Measurements from ENCODE around the gene CNOT1.
"Not testable (repeated sequence)": the region's sequence is repeated elsewhere in the genome, so short reads cannot be mapped to it uniquely, and the experiment has no call there.

Gene CNOT1

DNA sequence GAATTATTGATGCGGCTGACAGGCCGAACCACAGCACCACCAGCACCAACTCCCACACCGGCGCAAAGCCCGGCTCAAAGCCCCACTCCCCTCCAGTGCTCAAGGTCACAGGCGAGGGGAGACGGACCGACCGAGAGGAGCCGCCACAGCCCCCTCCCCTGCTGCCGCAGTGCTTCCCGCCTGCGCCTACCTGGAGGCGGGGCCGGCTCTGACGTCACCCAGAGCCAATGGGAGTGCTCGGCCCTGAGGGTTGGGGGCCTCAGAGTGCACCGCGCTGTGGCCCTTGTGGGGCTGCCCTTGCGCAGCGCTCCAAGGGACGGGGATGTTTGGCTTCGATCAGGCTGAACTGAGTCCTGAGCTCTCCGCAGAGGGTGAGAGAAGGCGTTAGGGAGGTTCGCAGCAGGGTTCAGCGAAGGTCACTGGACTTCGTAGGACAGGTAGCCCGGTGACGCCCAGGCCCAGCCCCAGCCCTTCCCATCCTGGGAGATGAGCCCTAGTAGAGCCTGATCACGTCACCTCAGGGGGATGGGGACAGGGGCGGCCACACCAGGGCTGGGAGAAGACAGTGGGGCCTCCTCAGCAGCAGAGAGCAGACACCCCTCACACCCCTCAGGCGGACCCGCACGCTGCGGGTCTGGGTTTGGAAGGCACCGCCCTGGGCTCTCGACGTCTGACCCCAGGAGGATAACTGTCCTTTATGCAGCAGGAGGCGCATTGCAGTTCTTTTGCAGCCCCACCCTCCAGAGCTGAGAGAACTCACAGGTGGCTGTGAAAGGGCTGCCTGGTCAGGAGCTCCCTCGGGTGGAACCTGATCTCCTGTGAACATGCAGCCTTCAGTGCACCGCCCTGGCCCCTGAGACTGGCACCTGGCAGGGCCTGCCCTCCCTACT, 128.1 kb downstream of the CNOT1 start:
- peak in 2 of 5 donors; percentile 39 to 43 for DNase-seq

DNA sequence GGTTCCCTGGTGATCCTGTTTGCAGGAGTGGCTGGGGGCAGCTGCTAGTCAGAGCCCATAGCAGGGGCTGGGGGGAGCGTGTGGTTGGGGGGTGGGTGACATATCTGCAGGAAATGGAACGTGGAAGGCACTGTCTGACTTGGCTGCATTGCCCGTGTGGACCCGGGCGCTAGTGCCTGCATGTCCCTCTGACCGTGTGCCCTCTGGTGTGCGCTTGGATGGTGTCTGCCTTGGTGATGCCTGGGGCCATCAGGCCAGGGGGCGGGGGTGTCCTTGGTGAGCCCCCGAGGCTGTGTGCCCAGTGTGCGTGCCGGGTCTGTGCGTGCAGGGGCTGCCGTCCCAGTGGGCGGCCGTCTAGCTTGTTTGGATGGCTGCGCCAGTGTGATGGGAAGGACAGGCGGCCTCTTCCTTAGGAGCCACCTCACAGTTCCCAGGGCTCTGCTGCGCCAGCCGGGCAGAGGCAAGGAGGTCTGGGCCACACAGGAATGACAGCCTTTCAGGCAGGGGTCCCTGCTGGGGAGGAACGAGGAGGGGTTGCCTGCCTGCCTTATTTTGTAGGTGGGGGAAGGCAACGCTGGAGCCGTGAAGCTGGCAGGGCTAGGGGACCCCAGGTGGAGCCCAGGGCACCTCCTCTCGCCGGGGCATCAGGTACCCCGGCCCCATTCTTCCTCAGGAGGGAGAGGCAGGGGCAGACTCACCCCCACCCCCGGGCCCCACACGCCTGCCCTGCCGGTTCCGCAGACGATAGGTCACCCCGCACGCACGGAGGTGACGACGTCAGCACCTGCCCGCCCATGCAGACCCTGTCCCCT, 129.0 kb downstream of the CNOT1 start:
- DNase-seq = no peak

DNA sequence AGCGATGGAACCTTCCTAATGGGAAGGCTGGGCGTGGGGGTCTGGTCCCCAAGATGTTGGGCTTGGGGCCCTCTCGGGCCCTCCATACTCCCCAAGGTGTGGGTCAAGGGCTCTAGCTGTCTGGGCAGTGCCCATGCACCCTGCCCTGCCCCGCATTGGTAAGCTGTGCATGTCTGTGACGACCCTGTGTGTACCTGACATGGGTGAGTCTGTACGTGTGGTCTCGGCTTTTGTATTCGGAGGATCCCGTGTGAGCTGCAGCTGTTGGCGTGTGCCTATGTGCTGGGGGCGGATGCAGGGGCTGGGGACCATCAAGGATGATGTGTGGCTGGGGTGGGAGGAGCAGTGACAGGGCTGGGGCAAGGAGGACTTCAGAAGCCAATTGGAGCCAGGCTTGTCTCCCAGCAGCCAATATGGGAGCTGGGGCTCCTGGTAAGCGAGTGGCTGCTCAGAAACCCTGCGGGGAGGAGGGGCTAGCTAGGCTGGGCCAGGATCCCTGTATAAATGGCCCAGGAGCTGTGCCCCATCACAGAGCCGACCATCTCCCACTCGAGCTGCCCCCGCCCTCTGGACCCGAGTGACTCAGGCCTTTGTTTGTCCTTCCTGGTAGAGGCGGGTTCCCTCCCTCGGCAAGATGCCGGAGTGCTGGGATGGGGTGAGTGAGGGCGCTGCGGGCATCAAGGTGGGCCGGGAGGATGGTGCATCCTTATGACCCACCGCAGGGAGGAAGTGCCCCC, 129.8 kb downstream of the CNOT1 start, which contains the start of gene NDRG4:
Gene NDRG4 (plus strand): TSS at position 529 of the 737 bp plus-strand sequence. CDS start 106 bp downstream, at position 635.
- DNase-seq = peak in 1 of 5 donors; percentile 32

DNA sequence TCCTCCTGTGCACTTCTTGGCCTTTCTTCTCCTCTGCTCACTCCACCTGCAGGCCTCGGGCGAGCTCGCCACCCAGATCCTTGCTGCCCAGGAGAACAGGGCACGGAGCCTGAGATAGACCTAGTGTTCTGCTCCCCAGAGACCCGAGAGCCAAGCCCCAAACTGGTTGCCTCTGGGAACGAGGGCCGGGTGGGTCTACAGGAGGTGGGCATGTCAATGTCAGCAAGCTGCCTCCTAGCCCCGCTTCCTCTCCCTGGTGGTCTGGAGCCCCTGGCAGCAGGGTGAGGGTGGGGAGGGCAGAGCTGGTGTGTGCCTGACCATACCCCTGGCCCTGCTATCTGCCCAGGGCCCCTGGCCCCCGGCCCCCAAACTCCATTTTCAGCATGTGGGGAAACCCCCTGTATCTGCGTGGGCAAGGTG, 130.5 kb downstream of the CNOT1 start:
- no peak for DNase-seq

DNA sequence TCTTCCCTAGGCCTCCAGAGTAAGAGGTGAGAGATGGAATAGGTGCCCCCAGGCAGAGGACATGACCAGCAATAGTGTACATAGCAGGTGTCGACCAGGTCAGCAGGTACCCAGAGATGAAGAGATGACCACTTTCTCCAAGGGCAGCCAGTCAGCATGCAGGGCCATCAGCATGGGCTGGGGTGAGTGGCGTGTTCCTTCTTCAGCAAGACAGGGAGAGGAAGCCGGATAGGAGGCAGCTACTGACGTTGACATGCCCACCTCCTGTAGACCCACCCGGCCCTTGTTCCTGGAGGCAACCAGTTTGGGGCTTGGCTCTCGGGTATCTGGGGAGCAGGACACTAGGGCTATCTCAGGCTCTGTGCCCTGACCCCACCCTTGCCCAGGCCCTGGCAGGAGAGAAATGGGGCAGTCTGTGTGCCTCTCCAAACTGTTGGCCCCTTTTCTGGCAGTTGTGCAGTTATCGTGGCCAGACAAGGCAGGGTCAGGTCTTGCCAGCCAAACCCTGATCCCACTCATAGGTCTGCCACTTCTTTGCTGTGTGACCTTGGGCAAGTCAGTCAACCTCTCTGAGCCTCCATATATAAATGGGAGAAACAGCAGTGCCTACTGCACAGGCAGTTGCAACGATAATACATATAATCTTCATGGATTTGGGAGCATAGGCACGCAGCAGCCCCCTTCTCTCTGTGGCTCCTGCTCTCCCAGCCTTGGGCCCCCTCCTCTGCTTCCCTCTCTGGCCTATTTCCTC, 131.1 kb downstream of the CNOT1 start:
- DNase-seq = no peak

DNA sequence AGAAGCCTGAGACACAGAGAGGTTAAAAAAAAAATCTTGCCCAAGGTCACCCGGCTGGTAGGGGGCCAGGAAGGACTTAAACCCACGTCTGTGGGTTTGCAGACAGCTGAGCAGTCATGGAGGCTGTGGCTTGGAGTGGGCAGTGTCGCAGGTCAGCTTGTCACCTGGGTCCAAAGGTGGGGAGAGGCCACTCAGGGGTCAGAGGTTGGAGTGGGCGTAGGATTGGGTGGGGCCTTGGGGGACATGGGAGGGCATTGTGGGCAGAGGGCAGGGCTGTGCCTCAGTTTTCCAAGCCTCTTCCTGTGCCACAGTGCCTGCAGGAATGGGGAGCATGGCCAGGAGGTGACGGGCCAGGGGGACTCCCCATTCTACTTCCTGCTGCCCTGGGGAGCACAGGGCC, 131.7 kb downstream of the CNOT1 start:
- DNase-seq = no peak

DNA sequence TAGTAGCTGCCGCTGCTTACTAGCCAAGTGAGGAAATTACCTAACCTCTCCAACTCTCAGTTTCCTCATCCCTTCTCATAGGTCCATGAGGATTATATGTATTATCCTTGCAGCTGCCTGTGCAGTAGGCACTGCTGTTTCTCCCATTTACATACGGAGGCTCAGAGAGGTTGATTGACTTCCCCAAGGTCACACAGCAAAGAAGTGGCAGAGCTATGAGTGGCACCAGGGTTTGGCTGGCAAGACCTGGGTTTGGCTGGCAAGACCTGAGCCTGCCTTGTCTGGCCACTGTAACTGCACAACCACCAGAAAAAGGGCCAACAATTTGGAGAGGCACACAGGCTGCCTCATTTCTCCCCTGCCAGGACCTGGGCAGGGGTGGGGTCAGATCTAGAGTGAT, 132.2 kb downstream of the CNOT1 start:
- no peak for DNase-seq

DNA sequence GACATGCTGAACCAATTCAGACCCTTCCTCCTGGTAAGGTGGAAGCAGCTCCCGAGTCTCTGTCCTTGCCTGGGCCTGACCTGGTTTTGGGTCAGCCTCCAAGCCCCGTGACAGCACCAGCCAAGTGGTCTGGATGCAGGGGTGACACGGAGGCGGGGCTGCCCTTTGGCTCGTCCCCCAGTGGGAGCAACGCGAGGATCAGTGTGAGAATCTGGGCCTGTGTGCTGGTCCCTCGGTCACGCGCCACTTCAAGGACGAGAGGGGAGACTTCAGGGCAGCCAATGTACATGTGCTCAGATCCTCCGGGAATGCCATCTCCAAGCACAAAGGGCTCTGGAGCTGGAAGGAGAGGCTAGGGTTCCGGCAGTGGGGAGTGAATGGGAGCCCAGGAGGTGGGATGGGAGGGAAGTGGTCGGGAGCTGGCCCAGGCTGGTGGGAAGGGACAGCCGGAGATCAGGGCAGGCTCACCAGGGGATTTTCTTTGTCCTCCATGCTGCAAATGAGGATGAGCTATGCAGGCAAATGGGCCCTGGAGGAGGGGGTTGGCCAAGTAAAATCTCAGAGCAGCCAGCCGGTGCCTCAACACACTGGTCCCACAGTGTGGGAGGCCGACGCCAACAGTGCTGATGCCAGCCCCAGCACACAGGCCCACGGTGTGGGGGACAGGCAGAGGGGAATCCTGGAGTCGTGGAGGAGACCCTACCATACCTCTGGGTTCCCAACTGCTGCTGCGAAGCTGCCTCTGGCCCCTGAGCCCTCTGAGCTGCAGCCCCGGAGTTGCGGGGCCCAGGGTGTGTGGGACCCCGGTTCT, 133.9 kb downstream of the CNOT1 start:
- DNase-seq = no peak

DNA sequence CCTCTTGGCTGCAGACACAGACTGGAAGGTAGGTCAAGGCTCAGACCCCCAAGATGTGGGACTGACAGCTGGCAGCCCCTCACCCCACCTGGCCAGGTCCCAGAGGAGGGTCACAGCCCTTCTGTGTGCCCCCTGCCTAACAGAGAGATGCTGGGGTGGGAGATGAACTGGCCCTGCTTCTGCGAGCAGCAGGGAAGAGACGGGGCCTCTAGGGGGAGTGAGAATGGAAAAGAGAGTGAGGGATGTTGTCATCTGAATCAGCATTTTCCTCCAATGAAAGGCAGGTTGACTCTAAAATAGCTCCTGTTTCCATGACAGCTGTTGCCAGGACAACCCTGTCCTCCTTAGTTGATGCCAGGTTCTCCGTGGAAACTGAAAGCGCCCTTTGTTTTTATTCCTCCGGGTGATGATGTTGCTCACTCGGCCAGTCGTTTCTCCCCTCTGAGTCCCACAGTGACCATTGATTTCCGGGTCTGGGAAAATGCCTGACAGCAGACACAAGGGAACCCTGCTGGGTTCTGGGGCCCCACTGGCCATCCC, 134.6 kb downstream of the CNOT1 start:
- peak in 3 of 5 donors; percentile 43 to 74 (median 56) for DNase-seq

DNA sequence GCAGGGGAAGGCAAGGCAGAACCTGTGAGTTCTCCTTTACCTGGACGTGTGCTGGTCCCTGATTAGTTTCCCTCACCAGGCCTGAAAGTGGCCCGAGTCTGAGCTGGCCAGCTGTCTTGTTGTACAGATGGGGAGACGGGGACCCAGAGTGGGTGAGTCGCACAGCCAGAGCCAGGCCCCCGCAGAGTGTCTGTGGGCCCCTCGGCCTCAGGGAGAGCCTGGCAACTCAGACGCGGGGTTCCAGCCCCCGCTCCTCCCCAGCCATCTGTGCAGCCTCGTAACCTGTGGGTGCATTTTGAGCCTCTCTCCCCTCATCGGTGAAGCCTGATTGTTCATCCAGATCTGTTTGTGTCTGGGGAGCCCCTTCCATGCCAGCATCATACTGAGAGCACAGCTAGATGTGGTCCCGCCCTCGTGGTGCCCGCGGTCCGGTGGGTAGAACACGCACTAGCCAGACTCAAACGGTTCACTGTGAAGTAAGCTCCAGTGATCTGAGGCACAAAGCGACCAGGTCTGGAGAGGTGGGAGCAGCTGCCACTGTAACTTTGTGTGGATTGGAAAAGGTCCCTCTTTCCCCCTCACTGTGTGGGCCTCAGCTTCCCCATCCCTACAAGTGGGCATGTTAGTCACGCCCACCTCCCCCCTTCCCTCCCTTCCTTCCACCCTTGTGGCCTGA, 135.7 kb downstream of the CNOT1 start:
- no peak for DNase-seq

DNA sequence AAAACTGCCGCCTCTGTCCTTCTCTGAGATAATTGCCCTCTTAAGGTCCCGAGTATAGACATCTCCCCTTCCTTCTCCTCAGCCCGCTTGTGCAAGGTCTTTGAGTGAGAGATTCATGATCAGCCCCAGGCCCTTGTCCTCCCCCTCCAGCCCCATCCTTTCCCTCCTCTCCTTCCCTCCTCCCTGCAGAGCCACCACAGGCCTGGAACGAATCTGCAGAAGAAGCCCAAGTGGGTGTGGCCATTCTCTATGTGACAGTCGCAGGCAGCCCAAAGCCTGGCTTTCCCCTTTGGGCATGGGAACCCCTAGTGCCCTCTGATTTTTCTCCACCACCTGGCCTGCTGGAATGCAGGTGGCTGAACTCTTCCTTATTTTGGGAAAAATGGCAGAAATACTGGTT, 136.9 kb downstream of the CNOT1 start:
- no peak for DNase-seq

DNA sequence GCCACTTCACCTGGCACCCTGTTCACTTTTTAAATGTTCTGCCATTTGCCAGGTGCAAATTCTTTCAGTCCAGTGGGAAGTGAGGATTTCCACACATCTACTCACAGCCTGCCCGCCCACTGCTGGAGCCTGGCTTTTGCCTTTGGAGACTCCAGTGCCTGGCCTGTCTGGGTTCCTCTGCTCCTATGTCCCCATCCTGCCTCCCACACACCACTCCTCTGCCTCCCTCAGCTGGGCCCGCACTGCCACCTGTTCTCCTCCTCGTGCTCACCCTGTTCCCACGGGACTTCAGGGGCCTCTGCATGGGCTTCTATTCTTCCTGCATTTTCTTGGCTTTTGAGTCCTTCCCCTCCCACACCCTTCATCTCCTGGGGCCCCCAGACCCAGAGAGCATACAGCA, 137.6 kb downstream of the CNOT1 start:
- no peak for DNase-seq

DNA sequence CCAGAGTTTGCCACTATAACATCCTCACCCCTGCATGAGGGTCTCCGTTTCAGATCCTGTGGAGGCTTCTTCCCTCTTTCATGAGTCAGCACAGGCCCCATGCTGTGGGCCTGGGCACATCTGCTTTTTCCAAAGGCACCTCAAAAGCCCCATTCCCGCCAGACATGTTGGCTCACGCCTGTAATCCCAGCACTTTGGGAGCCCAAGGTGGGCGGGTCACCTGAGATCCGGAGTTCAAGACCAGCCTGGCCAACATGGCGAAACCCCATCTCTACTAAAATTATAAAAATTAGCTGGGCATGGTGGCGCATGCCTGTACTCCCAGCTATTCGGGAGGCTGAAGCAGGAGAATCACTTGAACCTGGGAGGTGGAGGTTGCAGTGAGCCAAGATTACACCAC, 139.1 kb downstream of the CNOT1 start:
- not testable (repeated sequence) for DNase-seq

DNA sequence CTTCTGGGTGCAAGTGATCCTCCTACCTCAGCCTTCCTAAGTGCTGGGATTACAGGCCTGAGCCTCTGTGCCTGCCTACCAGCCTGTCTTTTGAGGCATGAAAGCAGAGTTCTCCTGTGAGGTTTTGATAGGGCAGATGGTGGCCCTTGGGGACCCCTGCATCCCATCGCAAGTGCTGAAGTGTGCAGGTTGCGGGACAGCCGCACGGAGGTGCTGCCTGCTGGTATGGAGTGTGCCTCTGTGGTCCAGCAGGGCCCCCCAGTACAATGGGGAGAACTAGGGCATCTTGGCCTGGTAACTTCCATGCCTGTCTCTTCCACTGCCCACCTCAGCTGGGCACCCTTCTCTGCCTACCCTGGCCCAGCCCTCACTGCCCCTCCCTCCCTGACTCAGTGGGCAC, 139.6 kb downstream of the CNOT1 start:
- DNase-seq = no peak

DNA sequence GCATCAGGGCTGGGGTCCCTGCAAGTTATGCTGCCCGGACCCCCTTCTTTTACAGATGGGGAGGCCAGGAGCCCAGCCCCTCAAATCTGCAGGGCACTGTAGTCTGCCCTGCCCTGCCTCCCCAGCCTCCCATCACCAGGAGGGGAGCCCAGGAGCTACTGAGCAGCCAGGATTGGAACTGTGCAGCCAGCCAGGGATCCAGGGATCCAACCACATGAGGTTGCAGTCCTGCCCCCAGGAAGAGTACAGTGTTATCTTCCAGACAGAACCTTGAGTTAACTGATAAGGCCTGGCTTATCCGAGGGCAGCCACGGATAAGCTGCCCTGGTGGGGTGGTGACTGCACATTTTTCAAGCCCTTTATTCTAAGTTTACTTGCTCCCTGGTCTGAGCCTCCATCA, 141.1 kb downstream of the CNOT1 start:
- no peak for DNase-seq

DNA sequence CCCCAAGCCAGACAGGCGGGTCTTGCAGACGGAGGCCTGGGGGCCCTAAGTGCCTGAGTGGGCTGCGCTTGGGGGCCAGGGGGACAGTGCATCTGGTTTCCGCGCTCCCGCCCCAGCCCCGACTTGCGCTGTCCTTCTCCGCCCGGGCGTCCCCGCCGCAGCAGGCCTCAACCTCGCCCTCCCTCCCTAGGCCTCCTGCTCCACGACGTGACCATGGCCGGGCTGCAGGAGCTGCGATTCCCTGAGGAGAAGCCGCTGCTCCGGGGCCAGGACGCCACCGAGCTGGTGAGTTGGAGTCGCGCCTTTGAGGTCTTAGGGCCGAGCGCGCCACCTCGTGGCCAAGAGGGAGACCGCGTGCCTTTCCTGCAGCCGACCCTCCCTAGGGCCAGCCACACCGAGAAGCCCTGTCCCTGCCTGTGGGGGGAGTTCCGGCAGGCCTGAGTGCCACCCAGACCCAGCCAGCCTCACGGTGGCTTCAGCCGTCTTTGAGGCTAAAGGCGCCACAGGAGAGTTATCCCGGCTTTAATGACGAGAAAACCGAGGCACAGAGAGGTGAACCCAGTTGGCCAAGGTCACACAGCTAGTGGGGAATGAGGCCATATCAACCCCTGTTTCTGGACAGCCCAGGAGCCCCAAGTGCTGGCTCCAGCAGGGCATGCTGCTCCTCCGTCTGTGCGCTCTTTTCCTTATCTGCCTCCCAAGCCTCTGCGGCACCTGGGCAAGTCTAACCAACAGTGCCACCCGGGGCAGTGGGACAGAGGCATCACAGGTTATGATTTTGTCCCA, 141.9 kb downstream of the CNOT1 start:
- peak; percentile 47 to 62 (median 58) for DNase-seq

DNA sequence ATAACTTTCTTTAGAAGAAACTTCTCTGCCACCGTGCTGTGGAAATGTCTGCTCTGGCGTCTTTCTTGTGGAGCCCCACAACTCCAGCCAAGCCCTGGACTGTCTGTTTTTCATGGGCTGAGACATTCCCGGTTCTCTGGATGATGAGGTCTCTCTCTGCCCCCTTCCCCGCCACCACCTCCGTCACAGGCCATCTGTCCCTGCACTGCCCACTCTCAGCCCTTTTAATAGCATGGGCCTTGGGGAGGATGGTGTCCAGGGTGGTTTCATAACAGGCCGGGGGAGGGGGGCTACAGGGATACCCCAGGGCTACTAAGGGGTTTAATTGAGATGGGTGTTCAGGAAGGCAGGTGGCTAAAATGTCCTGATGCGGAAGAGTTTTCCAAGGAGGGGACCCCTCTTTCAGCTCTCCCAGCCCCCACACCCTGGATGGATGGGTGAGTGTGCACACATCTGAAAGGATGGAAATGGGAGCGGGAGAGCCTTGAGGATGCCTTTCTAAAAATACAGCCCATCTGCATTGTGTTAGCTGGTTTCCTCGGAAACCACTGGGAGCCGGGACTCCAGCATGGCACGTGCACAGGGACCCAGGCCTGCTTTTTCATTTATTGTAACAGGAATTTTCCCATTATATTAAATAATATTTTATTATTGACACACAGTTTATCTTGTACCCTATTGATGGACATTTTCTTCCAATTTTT, 144.3 kb downstream of the CNOT1 start:
- no peak for DNase-seq

DNA sequence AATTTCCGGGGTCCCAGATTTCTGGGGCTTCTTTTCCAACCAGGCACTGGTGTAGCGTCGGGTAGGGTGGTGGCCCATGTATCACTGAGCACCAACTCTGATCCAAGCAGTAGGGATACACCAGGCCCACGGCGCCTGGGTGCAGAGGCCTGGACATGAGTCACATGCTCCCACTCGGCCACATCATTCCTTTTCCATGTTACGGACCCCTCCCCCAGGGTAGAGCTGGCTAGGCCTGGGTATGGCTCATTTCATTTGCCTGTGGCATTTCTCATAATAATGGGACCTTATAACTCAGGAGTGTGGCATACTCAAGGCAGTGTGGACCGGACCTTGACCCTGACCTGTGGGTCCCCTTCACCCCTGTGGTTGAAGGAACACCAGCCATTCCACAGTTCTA, 147.7 kb downstream of the CNOT1 start:
- DNase-seq = no peak
